ENCODE measurements around the gene ZNF530.

The ZNF530 gene

DNA sequence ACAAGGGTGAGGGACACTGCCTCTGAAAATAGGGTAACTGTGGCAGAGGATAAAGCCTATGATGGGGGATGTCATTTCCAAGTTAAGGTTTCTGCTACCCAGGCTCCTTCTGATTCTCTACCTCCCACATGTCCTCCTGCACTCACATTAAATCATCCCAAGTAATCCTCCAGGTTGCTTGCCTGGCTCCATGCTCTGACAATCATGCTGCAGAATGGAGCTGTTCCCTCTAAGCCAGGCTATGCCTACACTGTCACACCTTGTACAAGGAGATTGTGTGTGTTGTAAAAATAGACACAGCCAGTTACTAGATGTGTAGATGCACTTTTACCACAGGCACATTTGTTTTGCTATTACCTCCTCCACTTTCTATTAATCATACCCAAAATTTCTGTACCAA, 29.0 kb upstream of the ZNF530 start:
- Histone ChIP-seq H3K4me1 (ENCODE audit: control insufficient read depth, insufficient read depth, low read length, poor library complexity, severe bottlenecking) (no peaks in the 10 kb centered on the region), H3K27me3 (replicated peaks; ENCODE audit: control insufficient read depth, insufficient read depth, low read length, poor library complexity, severe bottlenecking) (no peaks in the 10 kb centered on the region), H3K9me3 (ENCODE audit: control insufficient read depth, low read length) (peaks cover 67% of the 10 kb centered on the region), H3K4me3 (ENCODE audit: insufficient read depth, low read depth, low read length, poor library complexity, severe bottlenecking) (no peak overlapping the region), H3K27ac (ENCODE audit: insufficient read depth, low read length, poor library complexity, severe bottlenecking) (no peak overlapping the region), H3K36me3 (ENCODE audit: control insufficient read depth, insufficient read depth, low read length) (peaks cover 38% of the 10 kb centered on the region)
- no peak for DNase-seq

DNA sequence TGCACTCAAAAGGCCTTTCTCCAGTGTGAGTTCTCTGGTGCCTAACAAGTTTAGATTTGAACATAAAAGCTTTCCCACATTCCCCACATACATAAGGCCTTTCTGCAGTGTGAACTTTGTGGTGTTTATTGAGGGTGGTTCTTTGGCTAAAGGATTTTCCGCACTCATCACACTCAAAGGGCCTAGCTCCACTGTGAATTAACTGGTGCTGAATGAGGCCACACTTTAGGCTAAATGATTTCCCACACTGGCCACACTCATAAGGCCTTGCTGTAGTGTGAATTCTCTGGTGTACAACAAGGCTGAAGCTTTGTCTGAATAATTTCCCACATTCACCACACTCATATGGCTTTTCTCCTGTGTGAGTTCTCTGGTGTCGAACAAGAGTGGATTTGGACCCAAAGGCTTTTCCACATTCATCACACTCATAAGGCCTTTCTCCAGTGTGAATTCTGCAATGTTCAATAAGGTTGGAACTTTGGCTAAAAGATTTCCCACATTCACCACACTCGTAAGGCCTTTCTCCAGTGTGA, 27.2 kb upstream of the ZNF530 start:
- no peak for DNase-seq
- Histone ChIP-seq H3K4me3 (ENCODE audit: insufficient read depth, low read depth, low read length, poor library complexity, severe bottlenecking) (no peak overlapping the region), H3K27me3 (replicated peaks; ENCODE audit: control insufficient read depth, insufficient read depth, low read length, poor library complexity, severe bottlenecking) (no peaks in the 10 kb centered on the region), H3K4me1 (ENCODE audit: control insufficient read depth, insufficient read depth, low read length, poor library complexity, severe bottlenecking) (no peaks in the 10 kb centered on the region), H3K9me3 (ENCODE audit: control insufficient read depth, low read length) (peaks cover 63% of the 10 kb centered on the region), H3K36me3 (ENCODE audit: control insufficient read depth, insufficient read depth, low read length) (peaks cover 52% of the 10 kb centered on the region), H3K27ac (ENCODE audit: insufficient read depth, low read length, poor library complexity, severe bottlenecking) (no peak overlapping the region)

DNA sequence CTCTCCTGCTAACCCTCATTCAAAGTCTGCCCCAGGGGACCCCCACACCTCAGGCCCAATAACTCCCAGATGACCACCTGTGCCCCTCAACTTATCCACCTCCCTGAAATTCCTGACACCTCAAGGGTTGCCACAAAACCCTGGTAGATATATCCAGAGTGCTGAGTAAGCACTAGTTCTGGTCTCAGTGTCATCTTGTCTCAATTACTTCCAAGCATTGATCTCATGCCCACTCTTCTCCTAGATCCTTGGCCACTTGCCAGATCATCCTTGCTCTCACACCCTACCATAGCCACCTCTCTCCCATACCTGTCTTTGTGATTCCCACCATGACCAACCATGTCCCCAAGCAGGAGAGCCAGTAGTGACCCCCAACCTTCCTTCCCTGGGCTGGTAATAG, 23.0 kb upstream of the ZNF530 start:
- Histone ChIP-seq H3K9me3 (ENCODE audit: control insufficient read depth, low read length) (peaks cover 45% of the 10 kb centered on the region), H3K27me3 (replicated peaks; ENCODE audit: control insufficient read depth, insufficient read depth, low read length, poor library complexity, severe bottlenecking) (no peaks in the 10 kb centered on the region), H3K36me3 (ENCODE audit: control insufficient read depth, insufficient read depth, low read length) (peaks cover 52% of the 10 kb centered on the region), H3K27ac (ENCODE audit: insufficient read depth, low read length, poor library complexity, severe bottlenecking) (no peak overlapping the region), H3K4me1 (ENCODE audit: control insufficient read depth, insufficient read depth, low read length, poor library complexity, severe bottlenecking) (no peaks in the 10 kb centered on the region), H3K4me3 (ENCODE audit: insufficient read depth, low read depth, low read length, poor library complexity, severe bottlenecking) (no peak overlapping the region)
- no peak for DNase-seq

DNA sequence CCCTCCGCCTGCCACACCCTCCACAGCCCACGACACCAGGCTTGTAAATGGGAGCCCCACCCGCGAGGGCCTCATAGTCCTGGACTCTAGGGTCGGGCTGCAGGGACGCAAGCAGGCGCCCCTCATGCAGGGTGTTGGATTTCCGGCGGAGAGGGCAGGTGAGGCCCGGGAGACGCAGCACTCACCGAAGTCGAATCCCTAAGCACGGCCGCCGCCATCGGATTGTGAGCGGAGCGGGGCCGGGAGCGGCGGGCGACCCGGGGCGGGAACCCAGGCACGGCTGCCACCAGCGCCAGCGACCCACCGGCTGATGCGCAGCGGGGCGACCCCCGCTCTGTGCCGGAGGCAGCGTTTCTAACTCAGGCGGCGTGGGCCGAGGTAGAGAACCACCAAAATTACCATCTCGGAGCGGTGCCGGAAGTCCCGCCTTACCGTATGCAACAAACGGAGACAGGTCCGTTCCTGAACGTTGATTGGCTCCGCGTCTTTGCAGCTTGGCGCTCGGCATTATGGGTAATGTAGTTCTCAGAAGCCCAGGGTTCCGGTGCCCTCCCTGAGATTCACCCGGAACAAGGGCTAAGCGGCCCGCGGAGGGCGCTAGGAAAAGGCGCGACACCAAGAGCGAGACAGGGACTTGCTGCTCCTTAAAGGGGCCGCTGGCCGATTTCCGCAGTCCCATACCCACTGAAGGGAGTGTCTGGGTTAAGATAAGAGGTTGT, 21.0 kb upstream of the ZNF530 start, which contains the start of gene ZNF416:
Gene ZNF416, minus strand, starts transcription at position 425 of the 719 bp plus-strand sequence. Its CDS starts 207 bp downstream, at position 218.
- Histone ChIP-seq H3K27me3 (replicated peaks; ENCODE audit: control insufficient read depth, insufficient read depth, low read length, poor library complexity, severe bottlenecking) (no peaks in the 10 kb centered on the region), H3K4me3 (ENCODE audit: insufficient read depth, low read depth, low read length, poor library complexity, severe bottlenecking) (peak within 1 kb of the TSS; percentile 94), H3K36me3 (ENCODE audit: control insufficient read depth, insufficient read depth, low read length) (peaks cover 34% of the 10 kb centered on the region), H3K4me1 (ENCODE audit: control insufficient read depth, insufficient read depth, low read length, poor library complexity, severe bottlenecking) (peaks cover 2% of the 10 kb centered on the region), H3K27ac (ENCODE audit: insufficient read depth, low read length, poor library complexity, severe bottlenecking) (peak within 1 kb of the TSS; percentile 73), H3K9me3 (ENCODE audit: control insufficient read depth, low read length) (peaks cover 33% of the 10 kb centered on the region)
- DNase-seq, result peak; percentile 92 to 94 (median 93)

DNA sequence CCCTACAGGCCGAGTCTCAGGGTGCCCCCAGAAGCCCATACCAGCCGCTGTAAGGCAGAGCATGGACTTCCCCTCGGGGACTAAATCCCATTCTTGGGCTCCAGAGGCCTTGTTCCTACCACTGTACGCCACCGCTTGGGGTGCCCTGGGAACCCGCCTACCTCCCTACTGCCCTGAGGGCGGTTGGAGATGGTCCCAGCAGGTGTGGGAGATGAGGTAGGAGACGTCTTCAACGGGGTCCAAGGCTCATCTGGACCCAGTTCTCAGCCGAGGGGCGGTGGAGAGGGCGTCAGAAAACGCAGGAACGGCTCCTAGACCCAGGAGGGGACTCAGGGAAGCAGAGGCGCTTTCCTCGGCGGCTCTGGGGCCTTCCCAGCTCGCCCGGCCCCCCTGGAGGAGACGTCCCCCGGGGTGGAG, 16.6 kb upstream of the ZNF530 start:
- H3K4me1 ChIP-seq (ENCODE audit: control insufficient read depth, insufficient read depth, low read length, poor library complexity, severe bottlenecking), result peaks cover 7% of the 10 kb centered on the region
- H3K36me3 ChIP-seq (ENCODE audit: control insufficient read depth, insufficient read depth, low read length), result peaks cover 5% of the 10 kb centered on the region
- no peaks in the 10 kb centered on the region for H3K27me3 ChIP-seq (replicated peaks; ENCODE audit: control insufficient read depth, insufficient read depth, low read length, poor library complexity, severe bottlenecking)
- H3K4me3 ChIP-seq (ENCODE audit: insufficient read depth, low read depth, low read length, poor library complexity, severe bottlenecking), result peak overlapping the region; percentile 62
- peaks cover 21% of the 10 kb centered on the region for H3K9me3 ChIP-seq (ENCODE audit: control insufficient read depth, low read length)
- H3K27ac ChIP-seq (ENCODE audit: insufficient read depth, low read length, poor library complexity, severe bottlenecking), result no peak overlapping the region
- DNase-seq, result no peak

DNA sequence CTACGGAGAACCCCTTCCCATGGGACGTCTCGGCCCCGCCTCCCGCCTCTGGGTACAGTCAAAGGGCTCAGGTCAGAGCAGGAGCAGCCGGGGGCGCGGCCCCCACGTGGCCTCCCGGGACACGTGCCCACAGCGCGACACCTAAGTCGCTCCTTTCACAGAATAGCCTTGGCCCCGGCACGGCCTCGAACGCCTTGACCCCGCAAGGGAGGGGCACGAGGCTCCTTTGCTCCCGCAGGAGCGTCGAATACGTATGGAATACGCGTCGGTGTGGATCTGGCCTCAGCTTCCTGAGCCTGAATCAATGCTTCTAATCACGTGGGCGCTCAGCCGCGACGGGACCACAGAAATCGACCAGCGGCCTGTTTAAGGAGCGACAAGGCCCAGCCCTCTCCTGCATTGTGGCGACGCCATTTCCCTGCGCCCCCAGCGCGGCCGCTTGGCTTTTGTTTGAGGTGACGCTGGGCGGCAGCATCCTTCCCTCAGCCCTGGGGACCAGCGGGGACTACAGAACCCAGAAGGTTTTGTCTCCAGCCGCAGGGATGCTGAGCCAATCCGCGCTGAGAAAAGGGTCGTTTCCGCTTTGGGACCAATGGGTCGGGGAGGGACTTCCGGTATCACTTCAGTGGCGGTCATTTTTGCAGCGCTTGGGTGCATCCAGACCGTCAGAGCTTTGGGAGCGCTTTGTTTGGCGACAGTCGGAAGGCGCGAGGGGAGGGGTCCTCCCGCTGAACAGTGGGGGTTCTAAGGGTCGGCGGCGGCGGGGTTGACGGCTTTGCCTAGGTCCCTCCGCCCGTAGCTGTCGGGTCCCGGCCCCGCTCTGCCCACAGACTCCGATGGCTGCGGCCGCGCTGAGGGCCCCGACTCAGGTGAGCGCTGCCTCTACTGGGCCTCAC, 15.9 kb upstream of the ZNF530 start, which contains the start of gene ZIK1:
Gene ZIK1, plus strand, starts transcription at position 625 of the 896 bp plus-strand sequence. Its CDS starts 212 bp downstream, at position 837.
- Histone ChIP-seq H3K36me3 (ENCODE audit: control insufficient read depth, insufficient read depth, low read length) (peaks cover 12% of the 10 kb centered on the region), H3K4me1 (ENCODE audit: control insufficient read depth, insufficient read depth, low read length, poor library complexity, severe bottlenecking) (peaks cover 7% of the 10 kb centered on the region), H3K27ac (ENCODE audit: insufficient read depth, low read length, poor library complexity, severe bottlenecking) (peak within 1 kb of the TSS; percentile 30), H3K27me3 (replicated peaks; ENCODE audit: control insufficient read depth, insufficient read depth, low read length, poor library complexity, severe bottlenecking) (no peaks in the 10 kb centered on the region), H3K4me3 (ENCODE audit: insufficient read depth, low read depth, low read length, poor library complexity, severe bottlenecking) (peak within 1 kb of the TSS; percentile 62), H3K9me3 (ENCODE audit: control insufficient read depth, low read length) (peaks cover 23% of the 10 kb centered on the region)
- peak; percentile 73 to 79 (median 79) for DNase-seq

DNA sequence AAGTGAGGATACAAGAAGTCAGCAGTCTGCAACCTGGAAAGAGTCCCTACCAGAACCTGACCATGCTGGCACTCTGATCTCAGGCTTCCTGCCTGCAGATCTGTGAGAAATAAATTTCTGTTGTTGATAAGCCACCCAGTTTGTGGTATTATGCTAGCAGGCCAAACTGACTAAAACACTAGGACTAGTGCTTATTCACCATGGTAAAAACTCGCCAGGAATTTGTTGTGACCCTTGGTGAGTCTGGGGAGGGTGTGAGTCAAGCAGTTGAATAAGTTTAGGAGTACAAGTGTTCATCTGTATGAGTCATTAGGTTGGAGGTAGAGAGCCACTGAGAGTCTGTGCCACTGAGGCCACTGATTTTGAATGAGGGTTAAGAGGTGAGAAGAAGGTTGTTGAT, 12.2 kb upstream of the ZNF530 start:
- Histone ChIP-seq H3K4me3 (ENCODE audit: insufficient read depth, low read depth, low read length, poor library complexity, severe bottlenecking) (no peak overlapping the region), H3K27me3 (replicated peaks; ENCODE audit: control insufficient read depth, insufficient read depth, low read length, poor library complexity, severe bottlenecking) (no peaks in the 10 kb centered on the region), H3K27ac (ENCODE audit: insufficient read depth, low read length, poor library complexity, severe bottlenecking) (no peak overlapping the region), H3K4me1 (ENCODE audit: control insufficient read depth, insufficient read depth, low read length, poor library complexity, severe bottlenecking) (peaks cover 7% of the 10 kb centered on the region), H3K9me3 (ENCODE audit: control insufficient read depth, low read length) (peaks cover 60% of the 10 kb centered on the region), H3K36me3 (ENCODE audit: control insufficient read depth, insufficient read depth, low read length) (peaks cover 32% of the 10 kb centered on the region)
- DNase-seq, result no peak

DNA sequence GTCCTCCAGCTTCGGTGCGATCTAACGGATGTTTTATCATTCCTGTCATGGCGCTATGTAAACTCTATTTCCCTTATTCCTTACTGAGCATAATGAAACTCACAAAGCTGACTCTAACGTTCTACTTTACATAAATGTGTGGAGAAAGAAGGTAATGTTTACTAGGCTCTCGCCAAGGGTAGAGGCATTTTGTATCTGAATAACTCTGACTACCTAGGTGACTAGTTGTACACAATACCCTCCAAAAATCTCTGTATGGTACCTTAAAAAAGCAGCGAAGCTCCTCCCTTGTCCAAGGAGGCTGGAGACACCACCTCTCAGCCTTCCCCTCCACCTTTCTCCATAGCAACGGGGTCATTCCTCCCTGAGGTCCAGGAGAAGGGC, 316 bp upstream of the ZNF530 start:
- Histone ChIP-seq H3K27me3 (replicated peaks; ENCODE audit: control insufficient read depth, insufficient read depth, low read length, poor library complexity, severe bottlenecking) (no peaks in the 10 kb centered on the region), H3K4me1 (ENCODE audit: control insufficient read depth, insufficient read depth, low read length, poor library complexity, severe bottlenecking) (peaks cover 4% of the 10 kb centered on the region), H3K4me3 (ENCODE audit: insufficient read depth, low read depth, low read length, poor library complexity, severe bottlenecking) (peak overlapping the region; percentile 77), H3K36me3 (ENCODE audit: control insufficient read depth, insufficient read depth, low read length) (peaks cover 11% of the 10 kb centered on the region), H3K27ac (ENCODE audit: insufficient read depth, low read length, poor library complexity, severe bottlenecking) (no peak overlapping the region), H3K9me3 (ENCODE audit: control insufficient read depth, low read length) (peaks cover 10% of the 10 kb centered on the region)
- DNase-seq, result no peak

DNA sequence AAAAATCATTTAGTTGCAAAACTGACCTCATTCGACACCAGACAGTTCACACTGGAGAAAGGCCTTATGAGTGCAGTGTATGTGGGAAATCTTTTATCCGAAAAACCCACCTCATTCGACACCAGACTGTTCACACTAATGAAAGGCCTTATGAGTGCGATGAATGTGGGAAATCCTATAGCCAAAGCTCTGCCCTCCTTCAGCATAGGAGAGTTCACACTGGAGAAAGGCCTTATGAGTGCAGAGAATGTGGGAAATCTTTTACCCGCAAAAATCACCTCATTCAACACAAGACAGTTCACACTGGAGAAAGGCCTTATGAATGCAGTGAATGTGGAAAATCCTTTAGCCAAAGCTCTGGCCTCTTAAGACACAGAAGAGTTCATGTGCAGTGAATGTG, 7.2 kb downstream of the ZNF530 start:
- no peak overlapping the region for H3K4me3 ChIP-seq (ENCODE audit: insufficient read depth, low read depth, low read length, poor library complexity, severe bottlenecking)

More for the DNA sequence above, 7.2 kb downstream of the ZNF530 start:
- Histone ChIP-seq H3K27ac (ENCODE audit: insufficient read depth, low read length, poor library complexity, severe bottlenecking) (no peak overlapping the region), H3K27me3 (replicated peaks; ENCODE audit: control insufficient read depth, insufficient read depth, low read length, poor library complexity, severe bottlenecking) (no peaks in the 10 kb centered on the region), H3K36me3 (ENCODE audit: control insufficient read depth, insufficient read depth, low read length) (peaks cover 31% of the 10 kb centered on the region), H3K4me1 (ENCODE audit: control insufficient read depth, insufficient read depth, low read length, poor library complexity, severe bottlenecking) (no peaks in the 10 kb centered on the region), H3K9me3 (ENCODE audit: control insufficient read depth, low read length) (peaks cover 27% of the 10 kb centered on the region)
- DNase-seq, result no peak
